Right lobe of liver (tissue), 4 donors: ENCODE results near the gene NTNG2.

ENCODE experiments used
- CTCF ChIP-seq, 4 donors: fragments of 200-600 bp in 3 of 4; fragments of 450-650 bp in 1 of 4; IDR thresholded peaks; one replicate each; pipeline versions ENCODE4 v1.5.1 to v1.8.0; 2016 to 2022; ENCODE audit warnings: antibody characterized with exemption in 4 of 4, mild to moderate bottlenecking in 2 of 4
- POLR2A ChIP-seq: fragments of 450-650 bp; IDR thresholded peaks from one replicate; pipeline ENCODE4 v1.6.1; 2017; ENCODE audit warnings: antibody characterized with exemption, mild to moderate bottlenecking
- donor health status: DM: no; HTN: no; CAD: no.
- donor health status: DM: no; HTN: no; CAD: no.
- donor health status: DM: no; HTN: yes; CAD: no.

- TF ChIP-seq CTCF (IDR thresholded peaks at IDR 0.05) = no peak
- TF ChIP-seq POLR2A = no peak
These were observed 64.9 kb downstream of the NTNG2 start for GRCh38 chr9:132226571-132227430.
